Measurements from ENCODE around the gene KAT5. TPM values are rescaled to one million over a fixed set of nuclear protein-coding genes. Genes with fewer than 3 reads are reported as not detected.
"Not testable (repeated sequence)": the region's sequence is repeated elsewhere in the genome, so short reads cannot be mapped to it uniquely, and the experiment has no call there.

The KAT5 gene
- total RNA-seq, 1 donor from 2014 or later = 73.1 TPM

GRCh38 chr11:65672982-65673381, 39.1 kb upstream of the KAT5 start:
- Mint-ChIP-seq H3K27ac (no peak overlapping the region), H3K4me1 (ENCODE audit: low read depth) (no peaks in the 10 kb centered on the region), H3K4me3 (ENCODE audit: low read depth) (no peak overlapping the region), H3K36me3 (ENCODE audit: insufficient read depth) (no peaks in the 10 kb centered on the region), H3K27me3 (no peaks in the 10 kb centered on the region), H3K9me3 (ENCODE audit: low read depth) (no peaks in the 10 kb centered on the region)
- DNase-seq (ENCODE audit: low spot score, unreplicated experiment) = no peak
- TF ChIP-seq CTCF (IDR thresholded peaks at IDR 0.05; ENCODE audit: unreplicated experiment) = no peak

GRCh38 chr11:65680192-65680743, 31.8 kb upstream of the KAT5 start:
- no peak overlapping the region for H3K27ac Mint-ChIP-seq
- no peak overlapping the region for H3K4me3 Mint-ChIP-seq (ENCODE audit: low read depth)
- no peaks in the 10 kb centered on the region for H3K4me1 Mint-ChIP-seq (ENCODE audit: low read depth)
- no peak for DNase-seq (ENCODE audit: low spot score, unreplicated experiment)
- H3K27me3 Mint-ChIP-seq = peaks cover 4% of the 10 kb centered on the region
- H3K36me3 Mint-ChIP-seq (ENCODE audit: insufficient read depth) = no peaks in the 10 kb centered on the region
- TF ChIP-seq CTCF (IDR thresholded peaks at IDR 0.05; ENCODE audit: unreplicated experiment) = no peak
- no peaks in the 10 kb centered on the region for H3K9me3 Mint-ChIP-seq (ENCODE audit: low read depth)

- H3K4me3 Mint-ChIP-seq (ENCODE audit: low read depth); H3K27me3 Mint-ChIP-seq; H3K9me3 Mint-ChIP-seq (ENCODE audit: low read depth): not testable (repeated sequence)
Observed at GRCh38 chr11:65683480-65683879, 28.6 kb upstream of the KAT5 start.

GRCh38 chr11:65685981-65686380, 26.1 kb upstream of the KAT5 start:
- Mint-ChIP-seq H3K9me3 (ENCODE audit: low read depth) (no peaks in the 10 kb centered on the region), H3K36me3 (ENCODE audit: insufficient read depth) (no peaks in the 10 kb centered on the region), H3K27me3 (peaks cover 4% of the 10 kb centered on the region), H3K4me3 (ENCODE audit: low read depth) (no peak overlapping the region), H3K27ac (no peak overlapping the region), H3K4me1 (ENCODE audit: low read depth) (peaks cover 2% of the 10 kb centered on the region)
- TF ChIP-seq CTCF (IDR thresholded peaks at IDR 0.05; ENCODE audit: unreplicated experiment) = no peak
- no peak for DNase-seq (ENCODE audit: low spot score, unreplicated experiment)

More at GRCh38 chr11:65683480-65683879, 28.6 kb upstream of the KAT5 start:
- not testable (repeated sequence) for DNase-seq (ENCODE audit: low spot score, unreplicated experiment); H3K27ac Mint-ChIP-seq; H3K4me1 Mint-ChIP-seq (ENCODE audit: low read depth); H3K36me3 Mint-ChIP-seq (ENCODE audit: insufficient read depth)

GRCh38 chr11:65691847-65692246, 20.2 kb upstream of the KAT5 start:
- H3K27me3 Mint-ChIP-seq; H3K36me3 Mint-ChIP-seq (ENCODE audit: insufficient read depth); H3K9me3 Mint-ChIP-seq (ENCODE audit: low read depth); H3K4me1 Mint-ChIP-seq (ENCODE audit: low read depth); DNase-seq (ENCODE audit: low spot score, unreplicated experiment); H3K4me3 Mint-ChIP-seq (ENCODE audit: low read depth); H3K27ac Mint-ChIP-seq: not testable (repeated sequence)

- Mint-ChIP-seq H3K27me3 (peaks cover 3% of the 10 kb centered on the region), H3K4me1 (ENCODE audit: low read depth) (peaks cover 7% of the 10 kb centered on the region), H3K36me3 (ENCODE audit: insufficient read depth) (no peaks in the 10 kb centered on the region), H3K9me3 (ENCODE audit: low read depth) (no peaks in the 10 kb centered on the region), H3K27ac (peak overlapping the region; percentile 91), H3K4me3 (ENCODE audit: low read depth) (no peak overlapping the region)
- no peak for DNase-seq (ENCODE audit: low spot score, unreplicated experiment)
- TF ChIP-seq CTCF (IDR thresholded peaks at IDR 0.05; ENCODE audit: unreplicated experiment) = no peak
Observed at GRCh38 chr11:65692367-65692766, 19.7 kb upstream of the KAT5 start.
